Femur (tissue), 1 donor: ENCODE results near the gene CYP2W1.

Experiments used
- DNase-seq: peaks from one replicate; pipeline ENCODE4 v3.0.0-alpha.2; 2017

The CYP2W1 gene

GRCh38 chr7:984361-985126 is 1.6 kb downstream of the CYP2W1 start:
- DNase-seq: no peak

- DNase-seq: no peak
Observed at GRCh38 chr7:985127-985416, 2.1 kb downstream of the CYP2W1 start.

GRCh38 chr7:985915-986741 is 3.1 kb downstream of the CYP2W1 start:
- DNase-seq: no peak

GRCh38 chr7:986766-987751 is 4.1 kb downstream of the CYP2W1 start:
- no peak for DNase-seq

- no peak for DNase-seq
Observed at GRCh38 chr7:987909-988308, 4.9 kb downstream of the CYP2W1 start.

GRCh38 chr7:988426-988911 is 5.5 kb downstream of the CYP2W1 start:
- DNase-seq: no peak

GRCh38 chr7:988963-989529 is 6.1 kb downstream of the CYP2W1 start:
- no peak for DNase-seq

GRCh38 chr7:990352-990932 is 7.5 kb downstream of the CYP2W1 start:
- DNase-seq: no peak

- DNase-seq: no peak
Observed at GRCh38 chr7:990933-991728, 8.2 kb downstream of the CYP2W1 start.

GRCh38 chr7:991729-992656 is 9.0 kb downstream of the CYP2W1 start:
- no peak for DNase-seq

GRCh38 chr7:992709-993607 is 10.0 kb downstream of the CYP2W1 start:
- DNase-seq: peak; percentile 98

GRCh38 chr7:994592-995308 is 11.8 kb downstream of the CYP2W1 start:
- no peak for DNase-seq

GRCh38 chr7:995571-995970 is 12.6 kb downstream of the CYP2W1 start:
- DNase-seq: no peak

- no peak for DNase-seq
Observed at GRCh38 chr7:996079-996872, 13.3 kb downstream of the CYP2W1 start.

- DNase-seq: no peak
Observed at GRCh38 chr7:997404-998395, 14.7 kb downstream of the CYP2W1 start.
